ACHN (cell line): ENCODE results near the gene GINS3.
A peak's percentile ranks its signal among the peaks of the same experiment; 100 is the strongest.

ENCODE experiments used
- DNase-seq: peaks from one replicate; pipeline ENCODE4 v3.0.0-alpha.2; 2015
- in situ Hi-C: cut with HindIII; loops from 2 replicates; pipeline ENCODE4 v1.10.0; 2017; ENCODE audit warnings: low sequenced_read_pairs, low pct_ligation_motif_present, low pct_unique_long_range_greater_than_20kb

GINS3 gene

GRCh38 chr16:58392215-58393137 lies at the start of gene GINS3:
GINS3 (plus strand) TSS chr16:58392471; CDS start chr16:58392602, 131 bp downstream.
- in situ Hi-C loops = no loop called here
- peak; percentile 91 for DNase-seq

DNA sequence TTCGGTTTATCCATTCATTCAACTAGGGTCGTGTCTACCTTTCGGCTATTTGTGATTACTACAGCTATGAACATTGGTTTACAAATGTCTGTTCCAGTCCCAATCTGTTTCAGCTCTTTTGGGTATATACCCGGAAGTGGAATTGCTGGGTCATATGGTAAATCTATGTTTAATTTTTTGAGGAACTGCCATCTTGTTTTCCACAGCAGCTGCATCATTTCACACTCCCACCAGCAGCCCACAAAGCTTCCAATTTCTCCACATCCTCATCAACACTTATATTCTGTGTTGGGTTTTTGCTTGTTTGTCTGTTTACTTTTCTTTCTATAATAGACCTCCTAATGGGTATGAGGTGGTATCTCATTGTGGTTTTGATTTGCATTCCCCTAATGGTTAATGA lies 48.7 kb upstream of the GINS3 start:
- no peak for DNase-seq
- in situ Hi-C loops = no loop called here

DNA sequence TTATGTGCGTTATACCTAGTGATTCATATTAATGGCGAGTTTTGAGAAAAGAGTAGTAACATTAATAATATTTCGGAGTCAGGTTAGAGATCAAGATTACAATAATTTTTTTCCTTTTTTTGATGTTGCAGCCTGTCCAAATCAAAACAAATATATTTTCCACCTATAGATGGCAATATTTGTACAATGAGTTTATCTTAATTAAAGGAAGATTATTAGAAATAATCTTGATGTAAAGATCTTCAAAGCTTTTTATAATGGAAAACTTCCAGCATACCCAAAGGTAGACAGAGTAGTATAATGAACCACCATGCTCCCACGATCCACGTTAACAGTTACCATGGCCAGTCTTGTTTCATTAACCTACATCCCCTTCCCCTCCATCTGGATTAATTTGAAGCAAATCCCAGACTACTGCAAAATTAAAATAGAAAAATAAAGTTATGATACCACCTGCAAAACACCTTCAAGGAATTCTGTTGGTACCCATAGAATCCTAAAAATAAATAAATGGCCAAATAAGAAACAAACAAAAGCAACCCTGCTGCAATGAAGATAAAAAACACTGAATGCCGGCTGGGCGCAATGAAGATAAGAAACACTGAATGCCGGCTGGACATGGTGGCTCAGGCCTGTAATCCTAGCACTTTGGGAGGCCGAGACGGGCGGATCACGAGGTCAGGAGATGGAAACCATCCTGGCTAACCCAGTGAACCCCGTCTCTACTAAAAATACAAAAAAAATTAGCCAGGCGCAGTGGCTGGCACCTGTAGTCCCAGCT lies 46.5 kb upstream of the GINS3 start:
- in situ Hi-C loops = no loop called here
- peak; percentile 14 for DNase-seq

DNA sequence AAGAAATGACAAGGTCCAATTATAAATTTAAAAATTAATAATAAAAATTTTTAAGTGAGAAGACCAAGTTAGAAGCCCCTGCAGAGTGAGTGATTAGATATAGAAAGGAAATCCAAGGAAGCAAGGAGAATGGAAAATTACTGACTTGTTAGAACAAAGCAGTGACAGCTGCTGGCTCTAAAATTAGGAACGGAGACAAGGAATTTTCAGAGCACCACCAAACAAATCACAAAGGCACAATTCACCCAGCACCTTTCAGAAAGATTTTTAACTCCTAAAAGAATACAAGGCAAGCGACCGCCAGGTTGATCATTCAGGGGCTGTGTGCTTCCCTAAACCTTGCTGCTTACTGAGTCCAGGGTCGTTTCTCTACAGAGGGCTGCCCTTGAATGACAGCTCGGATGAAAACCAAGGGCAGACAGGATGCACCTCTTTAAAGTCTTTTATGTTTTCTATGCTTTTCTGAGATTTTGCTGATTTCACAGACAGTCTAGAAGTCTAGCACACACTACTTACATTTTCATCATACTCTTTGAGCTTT lies 45.4 kb upstream of the GINS3 start:
- in situ Hi-C loops = no loop called here

GRCh38 chr16:58348986-58349385 lies 43.3 kb upstream of the GINS3 start:
- no peak for DNase-seq
- in situ Hi-C loops = no loop called here

More for the DNA sequence above, 45.4 kb upstream of the GINS3 start:
- DNase-seq = no peak

DNA sequence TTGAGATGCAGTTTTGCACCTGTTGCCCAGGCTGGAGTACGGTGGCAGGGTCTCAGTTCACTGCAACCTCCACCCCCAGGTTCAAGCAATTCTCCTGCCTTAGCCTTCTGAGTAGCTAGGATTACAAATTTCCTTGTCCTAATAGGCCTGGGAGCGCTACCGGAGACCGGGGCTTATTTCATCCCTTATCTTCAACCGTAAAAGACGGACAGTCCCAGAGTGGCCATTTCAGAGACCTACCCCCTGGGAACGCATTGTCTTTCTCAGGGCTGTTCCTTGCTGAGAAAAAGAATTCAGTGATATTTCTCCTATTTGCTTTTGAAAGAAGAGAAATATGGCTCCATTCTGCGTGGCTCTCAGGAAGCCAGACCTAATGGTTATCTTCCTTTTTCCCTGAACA lies 39.6 kb upstream of the GINS3 start:
- no peak for DNase-seq
- in situ Hi-C loops = no loop called here

DNA sequence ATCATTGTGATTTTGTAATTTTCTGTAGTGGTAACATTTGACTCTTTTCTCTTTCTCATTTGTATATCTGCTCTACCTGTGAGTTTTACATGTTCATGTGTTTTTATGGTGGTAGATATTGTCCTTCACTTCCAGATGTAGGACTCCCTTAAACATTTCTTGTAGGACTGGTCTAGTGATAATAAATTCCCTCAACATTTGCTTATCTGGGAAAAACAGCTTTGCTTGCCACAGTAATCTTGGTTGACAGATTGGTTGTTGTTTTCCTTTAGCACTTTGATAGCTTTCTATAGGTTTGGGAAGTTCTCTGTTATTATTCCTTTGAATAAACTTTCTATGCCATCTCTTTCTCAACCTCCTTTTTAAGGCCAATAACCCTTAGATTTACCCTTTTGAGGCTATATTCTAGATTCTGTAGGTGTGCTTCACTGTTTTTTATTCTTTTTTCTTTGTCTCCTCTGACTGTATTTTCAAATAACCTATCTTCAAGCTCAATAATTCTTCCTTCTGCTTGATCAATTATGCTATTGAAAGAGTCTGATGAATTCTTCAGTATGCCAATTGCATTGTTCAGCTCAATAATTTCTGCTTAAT lies 32.1 kb upstream of the GINS3 start:
- in situ Hi-C loops = no loop called here
- no peak for DNase-seq

- in situ Hi-C loops = no loop called here
- DNase-seq = no peak
Measured at GRCh38 chr16:58361726-58362125, 30.5 kb upstream of the GINS3 start.

DNA sequence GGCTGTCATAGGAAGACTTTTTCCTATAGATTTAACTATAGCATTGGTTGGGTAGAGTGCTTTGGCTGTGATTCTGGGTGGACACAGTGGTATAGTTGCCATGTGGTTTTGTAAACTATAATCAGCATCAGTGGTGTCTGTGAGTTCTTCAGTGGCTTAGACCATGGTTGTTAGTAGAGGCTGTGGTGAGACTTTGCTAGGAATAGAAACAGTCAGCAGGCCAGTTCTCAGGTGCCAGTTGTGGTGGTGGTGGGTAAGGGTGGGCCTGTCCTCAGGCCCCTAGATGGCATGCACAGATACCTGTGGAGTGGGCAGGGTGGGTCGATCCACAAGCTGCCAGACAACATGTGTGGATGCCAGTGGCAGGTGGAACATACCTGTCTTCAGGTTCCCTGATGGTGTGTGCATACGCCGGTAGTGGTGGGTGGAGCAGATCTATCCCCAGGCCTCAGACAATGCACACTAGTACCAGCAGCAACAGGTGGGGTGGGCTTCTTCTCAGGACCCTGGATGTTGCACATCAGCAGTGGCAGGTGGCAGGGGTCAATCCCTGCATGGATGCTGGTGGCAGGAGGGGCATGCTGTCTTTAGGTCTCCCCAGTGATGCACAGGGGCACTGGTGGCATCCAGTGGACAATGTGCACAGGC lies 28.4 kb upstream of the GINS3 start:
- in situ Hi-C loops = no loop called here
- DNase-seq = no peak

GRCh38 chr16:58365623-58366022 lies 26.6 kb upstream of the GINS3 start:
- in situ Hi-C loops = no loop called here
- no peak for DNase-seq

DNA sequence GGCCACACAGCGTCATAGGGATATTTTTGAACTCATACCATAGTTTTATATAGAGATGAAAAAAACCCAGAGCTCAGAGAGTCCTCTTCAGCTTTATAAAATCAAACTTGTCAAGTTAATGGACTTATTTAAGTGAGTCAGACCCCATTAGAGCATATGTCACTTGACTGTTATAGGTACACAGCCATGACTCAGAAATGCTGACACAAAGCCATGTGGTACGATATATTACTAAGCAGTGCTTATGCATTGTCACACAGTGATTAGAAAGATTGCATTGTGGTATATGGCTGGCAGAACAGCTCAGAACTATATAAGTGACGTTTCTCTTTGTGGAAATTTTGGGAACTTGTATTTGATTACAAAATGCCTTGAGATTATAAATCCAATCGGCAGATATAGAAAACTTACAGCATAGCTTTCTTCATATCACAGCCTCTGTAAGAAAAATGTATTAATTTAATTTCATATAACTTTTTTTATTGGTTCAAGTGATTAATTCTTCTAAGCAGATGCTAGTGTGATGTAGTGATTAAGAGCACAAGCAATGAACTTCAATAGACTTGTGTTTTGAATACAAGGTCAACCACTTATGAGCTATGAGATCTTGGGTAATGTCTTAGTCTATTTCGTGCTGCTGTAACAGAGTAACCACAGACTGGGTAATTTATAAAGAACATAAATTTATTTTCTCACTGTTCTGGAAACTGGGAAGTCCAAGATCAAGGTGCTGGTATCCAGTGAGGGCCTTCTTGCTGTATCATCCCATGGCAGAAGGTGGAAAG lies 25.8 kb upstream of the GINS3 start:
- DNase-seq = no peak

GRCh38 chr16:58367252-58367651 lies 25.0 kb upstream of the GINS3 start:
- DNase-seq = no peak
- in situ Hi-C loops = no loop called here

More for the DNA sequence above, 25.8 kb upstream of the GINS3 start:
- in situ Hi-C loops = no loop called here

DNA sequence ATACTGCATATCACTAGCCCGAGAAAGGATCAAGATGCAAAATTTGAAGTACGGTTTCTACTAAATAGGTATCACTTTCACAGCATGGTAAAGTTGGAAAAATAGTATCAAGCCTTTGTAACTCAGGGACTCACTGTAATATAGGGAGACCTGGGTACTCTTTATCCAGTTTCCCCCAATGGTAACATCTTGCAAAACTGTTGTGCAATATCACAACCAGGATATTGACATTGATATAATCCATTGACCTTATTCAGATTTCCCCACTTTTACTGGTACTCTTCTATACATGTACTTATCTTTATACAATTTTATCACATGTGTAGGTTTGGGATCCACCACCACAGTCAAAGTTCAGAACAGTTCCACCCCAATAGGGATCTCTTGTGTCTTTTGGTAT lies 20.4 kb upstream of the GINS3 start:
- DNase-seq = no peak
- in situ Hi-C loops = no loop called here

DNA sequence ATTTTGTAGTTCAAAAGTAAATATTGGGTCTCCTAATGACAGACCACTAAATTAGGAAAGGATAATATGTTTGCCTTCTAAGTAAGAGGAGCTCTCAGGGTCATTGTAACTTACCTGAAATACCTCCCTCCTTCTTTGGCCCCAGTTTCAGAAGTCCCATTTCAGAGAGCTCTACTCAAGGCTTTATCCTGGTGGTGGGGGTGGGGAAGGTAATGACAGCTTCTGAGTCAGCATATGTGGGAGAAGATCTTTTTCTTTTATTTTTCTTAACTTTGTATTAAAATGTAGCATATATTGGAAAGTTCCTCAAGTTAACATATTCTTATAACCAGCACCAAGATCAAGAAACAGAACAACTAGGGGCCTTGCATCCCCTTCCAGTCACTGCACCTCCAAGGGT lies 16.9 kb upstream of the GINS3 start:
- in situ Hi-C loops = no loop called here
- no peak for DNase-seq

GRCh38 chr16:58377932-58378331 lies 14.3 kb upstream of the GINS3 start:
- no peak for DNase-seq
- in situ Hi-C loops = no loop called here

- in situ Hi-C loops = no loop called here
- no peak for DNase-seq
Measured at GRCh38 chr16:58378401-58378800, 13.9 kb upstream of the GINS3 start.

DNA sequence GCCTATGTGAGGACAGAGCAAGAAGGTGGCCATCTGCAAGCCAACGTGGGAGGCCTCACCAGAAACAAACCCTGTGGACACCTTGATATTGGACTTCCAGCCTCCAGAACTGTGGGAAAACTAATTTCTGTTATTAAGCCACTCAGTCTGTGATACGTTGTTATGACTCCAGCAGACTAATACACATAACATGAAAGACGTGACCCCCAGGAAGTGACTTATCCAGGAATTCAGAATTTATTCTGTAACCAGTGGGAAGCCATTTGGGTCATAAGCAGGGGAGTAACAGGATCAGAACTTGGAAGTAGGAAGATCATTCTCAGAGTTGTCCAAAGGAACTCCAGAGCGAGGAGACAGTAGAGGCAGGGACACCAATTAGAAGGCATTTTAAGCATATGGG lies 12.5 kb upstream of the GINS3 start:
- no peak for DNase-seq
- in situ Hi-C loops = no loop called here

GRCh38 chr16:58381661-58382060 lies 10.6 kb upstream of the GINS3 start:
- in situ Hi-C loops = no loop called here
- no peak for DNase-seq
